Airway epithelial cell (primary cell): Measurements from ENCODE around the gene COL19A1. TPM values are rescaled to one million over a fixed set of nuclear protein-coding genes. Genes with fewer than 3 reads are reported as not detected.

ENCODE experiments used
- total RNA-seq: library from RNA; depleted of rRNA; stranded (reverse); fragments of >200 nt; gene quantifications from 2 replicates; pipeline ENCODE4 v1.2.3, GENCODE V29; 2015

The COL19A1 gene
- total RNA-seq, result not detected in 2 replicates

GRCh38 chr6:69866351-69866769, at the start of gene COL19A1:
TSS of gene COL19A1 (plus strand) at chr6:69866556. CDS start at chr6:69879568, 13,012 bp downstream.

Other genes starting within 250 kb of the COL19A1 start
- gene LMBRD1, start 69.5 kb upstream of the COL19A1 start, total RNA-seq, result 23.9 and 26.1 TPM in 2 replicates